Pons (tissue), 1 donor: ENCODE measurements around the gene FAM193A.
"Not testable (repeated sequence)": the region's sequence is repeated elsewhere in the genome, so short reads cannot be mapped to it uniquely, and the experiment has no call there.

Experiments
- DNase-seq: peaks from one replicate; pipeline ENCODE4 v3.0.0-alpha.2; 2016; ENCODE audit warnings: low spot score

The FAM193A gene

GRCh38 chr4:2578106-2578505 is 41.7 kb downstream of the FAM193A start:
- DNase-seq = no peak

- DNase-seq = no peak
Measured at GRCh38 chr4:2579910-2580309, 43.5 kb downstream of the FAM193A start.

GRCh38 chr4:2583092-2583491 is 46.6 kb downstream of the FAM193A start:
- no peak for DNase-seq

GRCh38 chr4:2583517-2583916 is 47.1 kb downstream of the FAM193A start:
- no peak for DNase-seq

- no peak for DNase-seq
Measured at GRCh38 chr4:2586502-2586901, 50.1 kb downstream of the FAM193A start.

- no peak for DNase-seq
Measured at GRCh38 chr4:2587213-2587823, 50.9 kb downstream of the FAM193A start.

- DNase-seq = no peak
Measured at GRCh38 chr4:2588259-2588658, 51.8 kb downstream of the FAM193A start.

GRCh38 chr4:2591189-2591588 is 54.7 kb downstream of the FAM193A start:
- DNase-seq = no peak

GRCh38 chr4:2592014-2592413 is 55.6 kb downstream of the FAM193A start:
- DNase-seq = not testable (repeated sequence)

GRCh38 chr4:2592572-2592971 is 56.1 kb downstream of the FAM193A start:
- no peak for DNase-seq

- no peak for DNase-seq
Measured at GRCh38 chr4:2593003-2593402, 56.6 kb downstream of the FAM193A start.

- DNase-seq = no peak
Measured at GRCh38 chr4:2595436-2595835, 59.0 kb downstream of the FAM193A start.

- no peak for DNase-seq
Measured at GRCh38 chr4:2595952-2596552, 59.6 kb downstream of the FAM193A start.

GRCh38 chr4:2596611-2597010 is 60.2 kb downstream of the FAM193A start:
- DNase-seq = no peak

GRCh38 chr4:2598511-2599303 is 62.3 kb downstream of the FAM193A start:
- DNase-seq = peak; percentile 37

GRCh38 chr4:2599304-2599654 is 62.8 kb downstream of the FAM193A start:
- DNase-seq = no peak

GRCh38 chr4:2600878-2601277 is 64.4 kb downstream of the FAM193A start:
- DNase-seq = no peak

GRCh38 chr4:2604614-2605013 is 68.2 kb downstream of the FAM193A start:
- no peak for DNase-seq

- DNase-seq = no peak
Measured at GRCh38 chr4:2606960-2607506, 70.6 kb downstream of the FAM193A start.

GRCh38 chr4:2607822-2608221 is 71.4 kb downstream of the FAM193A start:
- DNase-seq = no peak

GRCh38 chr4:2608291-2608690 is 71.8 kb downstream of the FAM193A start:
- DNase-seq = no peak

GRCh38 chr4:2615821-2616220 is 79.4 kb downstream of the FAM193A start:
- no peak for DNase-seq

GRCh38 chr4:2617955-2618354 is 81.5 kb downstream of the FAM193A start:
- no peak for DNase-seq
